Measurements from ENCODE around the gene PEAK3. TPM values are rescaled to one million over a fixed set of nuclear protein-coding genes. Genes with fewer than 3 reads are reported as not detected.

PEAK3 gene
- total and polyA plus RNA-seq, 9 of the 15 experiments (the other 6 are each of a cell fraction or from before 2014, with no cell fraction given) = 0.07 to 0.40 TPM; not detected in 7

- TF ChIP-seq, protein P1, sequence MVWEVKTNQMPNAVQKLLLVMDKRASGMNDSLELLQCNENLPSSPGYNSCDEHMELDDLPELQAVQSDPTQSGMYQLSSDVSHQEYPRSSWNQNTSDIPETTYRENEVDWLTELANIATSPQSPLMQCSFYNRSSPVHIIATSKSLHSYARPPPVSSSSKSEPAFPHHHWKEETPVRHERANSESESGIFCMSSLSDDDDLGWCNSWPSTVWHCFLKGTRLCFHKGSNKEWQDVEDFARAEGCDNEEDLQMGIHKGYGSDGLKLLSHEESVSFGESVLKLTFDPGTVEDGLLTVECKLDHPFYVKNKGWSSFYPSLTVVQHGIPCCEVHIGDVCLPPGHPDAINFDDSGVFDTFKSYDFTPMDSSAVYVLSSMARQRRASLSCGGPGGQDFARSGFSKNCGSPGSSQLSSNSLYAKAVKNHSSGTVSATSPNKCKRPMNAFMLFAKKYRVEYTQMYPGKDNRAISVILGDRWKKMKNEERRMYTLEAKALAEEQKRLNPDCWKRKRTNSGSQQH (CRISPR knock-in tag; IDR thresholded peaks at IDR 0.05) = no peak
- TF ChIP-seq ZNF76 (CRISPR knock-in tag; IDR thresholded peaks at IDR 0.05; ENCODE audit: borderline replicate concordance) (0 out of 2 replicates have a peak, but pooled peaks have one; percentile 22), CHD1 (IDR thresholded peaks at IDR 0.05; ENCODE audit: low read length) (peak; percentile 25), POLR3A (IDR thresholded peaks at IDR 0.05; ENCODE audit: borderline replicate concordance, extremely low read depth, insufficient read depth, insufficient read length) (no peak), GABPA (tag; conservative IDR thresholded peaks at IDR 0.05; ENCODE audit: low read depth) (no peak), HMG20B (CRISPR knock-in tag; IDR thresholded peaks at IDR 0.05) (no peak), ZSCAN32 (CRISPR knock-in tag; IDR thresholded peaks at IDR 0.05) (no peak), ESRRA (IDR thresholded peaks at IDR 0.05; ENCODE audit: borderline replicate concordance, low read depth) (peak; percentile 87), FOS (IDR thresholded peaks at IDR 0.05; ENCODE audit: extremely low read depth, insufficient read length) (no peak), HDAC1 (IDR thresholded peaks at IDR 0.05) (no peak), SREBF2 (CRISPR knock-in tag; IDR thresholded peaks at IDR 0.05) (no peak), ERF (CRISPR knock-in tag; IDR thresholded peaks at IDR 0.05) (no peak), KDM1A (IDR thresholded peaks at IDR 0.05) (no peak), SPI1 (IDR thresholded peaks at IDR 0.05; ENCODE audit: borderline replicate concordance, low read depth, low read length) (no peak), NKRF (IDR thresholded peaks at IDR 0.05; ENCODE audit: borderline replicate concordance) (peak; percentile 44; the same call in 1 of the 2 replicates), SP2 (IDR thresholded peaks at IDR 0.05; ENCODE audit: extremely low read depth, low read depth, low read length, poor library complexity, severe bottlenecking) (no peak), CTCF (IDR thresholded peaks at IDR 0.05 in 2 of 3, conservative IDR thresholded peaks at IDR 0.05 in 1 of 3; ENCODE audit: insufficient read depth in 2 of 3, low read depth in 1 of 3, low read length in 3 of 3) (no peak), RAD21 (CRISPR knock-in tag; conservative IDR thresholded peaks at IDR 0.05 in 1 of 2, IDR thresholded peaks at IDR 0.05 in 1 of 2) (no peak), HLTF (IDR thresholded peaks at IDR 0.05) (no peak)
- TF ChIP-seq, protein P2, sequence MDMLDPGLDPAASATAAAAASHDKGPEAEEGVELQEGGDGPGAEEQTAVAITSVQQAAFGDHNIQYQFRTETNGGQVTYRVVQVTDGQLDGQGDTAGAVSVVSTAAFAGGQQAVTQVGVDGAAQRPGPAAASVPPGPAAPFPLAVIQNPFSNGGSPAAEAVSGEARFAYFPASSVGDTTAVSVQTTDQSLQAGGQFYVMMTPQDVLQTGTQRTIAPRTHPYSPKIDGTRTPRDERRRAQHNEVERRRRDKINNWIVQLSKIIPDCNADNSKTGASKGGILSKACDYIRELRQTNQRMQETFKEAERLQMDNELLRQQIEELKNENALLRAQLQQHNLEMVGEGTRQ (CRISPR knock-in tag; IDR thresholded peaks at IDR 0.05) = no peak
- TF ChIP-seq, protein P3, sequence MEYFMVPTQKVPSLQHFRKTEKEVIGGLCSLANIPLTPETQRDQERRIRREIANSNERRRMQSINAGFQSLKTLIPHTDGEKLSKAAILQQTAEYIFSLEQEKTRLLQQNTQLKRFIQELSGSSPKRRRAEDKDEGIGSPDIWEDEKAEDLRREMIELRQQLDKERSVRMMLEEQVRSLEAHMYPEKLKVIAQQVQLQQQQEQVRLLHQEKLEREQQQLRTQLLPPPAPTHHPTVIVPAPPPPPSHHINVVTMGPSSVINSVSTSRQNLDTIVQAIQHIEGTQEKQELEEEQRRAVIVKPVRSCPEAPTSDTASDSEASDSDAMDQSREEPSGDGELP (CRISPR knock-in tag; IDR thresholded peaks at IDR 0.05; ENCODE audit: borderline replicate concordance) = peak; percentile 24; the same call in 1 of the 2 replicates
Measured at GRCh38 chr19:2235381-2236063, 46.5 kb downstream of the PEAK3 start (continued).
